Medulla oblongata (tissue), 1 donor: ENCODE results near the gene NOA1.
A peak's percentile ranks its signal among the peaks of the same experiment; 100 is the strongest.

ENCODE experiments used
- DNase-seq: peaks from one replicate; pipeline ENCODE4 v3.0.0-alpha.2; 2015; ENCODE audit errors: extremely low spot score

Gene NOA1

GRCh38 chr4:56977321-56978012, at the start of gene NOA1:
Gene NOA1 (minus strand): TSS chr4:56977606. CDS start chr4:56977585, 21 bp downstream.
- DNase-seq = peak; percentile 99

DNA sequence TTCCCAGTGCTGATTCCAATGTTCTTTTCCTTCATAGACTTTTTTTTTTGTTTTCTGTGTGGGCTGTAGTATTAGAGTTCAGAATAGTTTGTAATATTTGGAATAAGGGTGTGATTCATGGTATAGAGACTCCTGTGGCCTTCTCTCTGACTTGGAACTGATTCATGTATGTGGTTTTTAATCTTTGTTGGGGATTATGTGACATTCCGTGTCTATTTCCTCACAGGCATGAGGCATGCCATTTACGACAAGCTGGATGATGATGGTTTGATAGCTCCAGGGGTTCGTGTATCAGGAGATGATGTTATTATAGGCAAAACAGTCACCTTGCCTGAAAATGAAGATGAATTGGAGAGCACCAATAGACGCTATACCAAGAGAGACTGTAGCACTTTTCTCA, 45.7 kb upstream of the NOA1 start:
- DNase-seq = no peak

DNA sequence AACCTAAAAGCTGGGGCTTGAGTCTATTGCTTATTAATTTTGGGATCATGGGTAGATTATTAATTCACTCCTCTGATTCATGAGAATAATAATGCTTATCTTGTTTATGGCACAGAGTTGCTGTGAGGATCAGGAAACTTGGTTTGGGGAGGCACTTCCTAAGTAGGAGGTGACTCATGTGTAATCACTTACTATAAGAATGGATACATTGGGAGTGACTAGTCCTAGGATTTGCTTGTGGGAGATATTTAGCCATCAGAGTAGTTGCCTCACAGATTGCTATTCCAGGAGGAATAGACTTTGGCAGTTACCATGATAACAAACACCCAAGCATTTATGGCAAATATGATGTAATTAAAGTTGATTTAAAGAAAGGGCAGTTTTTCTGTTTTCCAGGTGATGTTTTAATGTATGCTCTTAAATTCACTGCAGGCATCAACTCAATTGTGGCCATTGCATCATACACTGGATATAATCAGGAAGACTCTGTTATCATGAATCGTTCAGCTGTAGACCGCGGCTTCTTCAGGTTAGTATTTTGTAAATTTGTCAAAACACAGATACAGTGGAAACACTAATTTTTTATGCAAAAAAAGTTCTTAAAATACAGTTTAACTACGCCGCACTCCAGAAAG, 43.2 kb upstream of the NOA1 start:
- no peak for DNase-seq

DNA sequence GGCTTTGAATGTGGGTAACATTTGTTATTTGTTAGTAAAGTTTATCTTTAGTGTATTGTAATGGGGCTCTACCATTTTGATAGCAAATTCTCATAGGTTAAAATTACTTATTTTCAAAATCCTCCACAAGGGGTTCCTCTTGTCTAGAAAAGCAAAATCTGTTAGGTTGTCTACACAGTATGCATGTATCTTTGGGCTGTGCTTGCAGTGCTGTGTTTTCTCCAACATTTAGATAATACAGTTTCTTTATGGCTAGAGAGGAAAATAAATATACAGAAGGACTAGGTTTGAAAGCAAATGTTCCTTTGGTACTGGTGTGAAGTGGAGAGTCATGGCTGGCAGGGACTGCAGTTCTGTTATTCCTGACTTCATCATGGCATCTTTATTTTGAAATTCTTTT, 41.6 kb upstream of the NOA1 start:
- no peak for DNase-seq

DNA sequence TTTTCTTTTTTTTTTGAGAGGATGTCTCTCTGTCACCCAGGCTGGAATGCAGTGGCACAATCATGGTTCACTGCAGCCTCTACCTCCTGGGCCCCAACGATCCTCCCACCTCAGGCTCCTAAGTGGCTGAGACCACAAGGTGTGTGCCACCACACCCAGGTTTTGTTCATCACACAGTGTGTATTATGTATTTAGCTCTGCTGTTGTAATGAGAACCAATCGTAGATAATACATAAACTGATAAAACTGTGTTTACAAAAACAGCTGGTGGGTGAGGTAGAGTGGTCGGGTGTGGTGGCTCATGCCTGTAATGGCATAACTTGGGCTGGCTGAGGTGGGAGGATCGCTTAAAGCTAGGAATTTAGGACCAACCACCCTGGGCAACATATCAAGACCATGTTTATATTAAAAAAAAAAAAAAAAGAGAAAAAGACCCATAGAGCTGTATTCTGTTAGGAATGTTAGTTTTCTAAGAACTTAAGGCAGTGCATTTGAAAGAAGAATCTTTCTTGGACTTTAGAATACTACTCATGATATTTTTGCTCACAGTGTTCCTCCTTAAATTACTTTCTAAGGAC, 36.2 kb upstream of the NOA1 start:
- DNase-seq = no peak

DNA sequence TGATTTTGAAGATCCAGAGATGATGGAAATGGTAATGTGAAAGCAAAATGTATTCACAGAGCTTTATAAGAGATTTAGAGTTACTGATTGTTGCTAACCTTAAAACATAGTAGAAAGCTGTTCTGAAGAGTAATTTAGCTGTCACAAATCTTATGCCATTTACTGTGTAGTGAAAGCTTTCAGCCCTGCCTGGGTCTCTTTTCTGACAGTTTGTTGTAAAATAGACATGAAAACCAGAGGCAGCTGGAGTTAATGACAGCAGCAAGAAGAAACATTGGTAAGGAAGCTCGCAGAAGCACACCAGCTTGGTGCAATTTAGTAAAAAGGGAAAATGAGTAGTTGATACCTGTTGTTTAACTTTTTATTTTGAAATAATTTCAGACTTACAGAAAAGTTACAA, 22.3 kb upstream of the NOA1 start:
- DNase-seq = no peak

DNA sequence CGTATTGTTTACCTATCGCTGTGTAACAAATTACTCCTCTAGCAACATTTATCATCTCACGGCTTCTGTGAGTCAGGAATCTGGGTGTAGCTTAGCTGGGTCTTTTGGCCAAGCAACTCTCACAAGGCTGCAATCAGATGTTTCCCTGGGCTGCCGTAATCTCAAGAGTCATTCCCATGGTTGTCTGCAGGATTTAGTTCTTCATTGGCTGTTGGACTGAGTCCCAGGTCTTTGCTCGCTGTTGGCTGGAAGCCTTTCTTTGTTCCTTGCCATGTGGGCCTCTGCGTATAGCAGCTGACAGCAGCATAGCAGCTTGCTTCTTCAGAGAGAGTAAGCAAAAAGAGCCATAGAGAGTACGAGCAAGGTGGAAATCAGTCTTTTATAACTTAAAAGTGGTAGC, 18.1 kb upstream of the NOA1 start:
- DNase-seq = peak; percentile 94

DNA sequence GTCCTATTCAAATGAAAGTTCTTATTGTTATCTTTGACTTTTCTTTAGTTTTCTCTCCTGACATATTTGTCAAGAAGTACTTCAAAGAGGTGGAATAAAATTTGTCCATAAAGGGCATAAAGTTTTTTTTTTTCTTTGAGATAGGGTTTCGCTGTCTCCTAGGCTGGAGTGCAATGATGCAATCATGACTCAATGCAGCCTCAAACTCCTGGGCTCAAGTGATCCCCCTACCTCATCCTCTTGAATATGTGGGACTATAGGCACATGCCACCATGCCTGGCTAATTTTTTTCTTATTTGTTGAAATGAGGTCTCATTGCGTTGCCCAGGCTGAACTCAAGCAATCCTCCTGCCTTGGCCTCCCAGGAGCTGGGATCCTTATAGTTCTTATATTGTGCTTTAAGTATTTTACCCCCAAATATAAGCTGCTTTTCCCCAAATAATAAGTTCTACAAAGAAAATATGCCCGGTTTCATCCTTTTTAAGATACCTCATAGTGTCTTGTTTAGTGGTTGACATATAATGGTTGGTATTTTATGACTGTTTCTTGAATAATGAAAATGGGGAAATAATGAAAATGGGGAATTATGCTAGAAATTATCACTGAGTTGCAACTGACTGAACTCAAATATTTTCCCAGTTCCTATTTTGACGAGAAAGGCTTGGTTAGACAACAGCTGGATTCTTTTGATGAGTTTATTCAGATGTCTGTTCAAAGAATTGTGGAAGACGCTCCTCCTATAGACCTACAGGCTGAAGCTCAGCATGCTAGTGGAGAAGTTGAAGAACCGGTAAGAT, 12.9 kb upstream of the NOA1 start:
- no peak for DNase-seq

- no peak for DNase-seq
Observed at GRCh38 chr4:56986952-56987351, 9.5 kb upstream of the NOA1 start.

DNA sequence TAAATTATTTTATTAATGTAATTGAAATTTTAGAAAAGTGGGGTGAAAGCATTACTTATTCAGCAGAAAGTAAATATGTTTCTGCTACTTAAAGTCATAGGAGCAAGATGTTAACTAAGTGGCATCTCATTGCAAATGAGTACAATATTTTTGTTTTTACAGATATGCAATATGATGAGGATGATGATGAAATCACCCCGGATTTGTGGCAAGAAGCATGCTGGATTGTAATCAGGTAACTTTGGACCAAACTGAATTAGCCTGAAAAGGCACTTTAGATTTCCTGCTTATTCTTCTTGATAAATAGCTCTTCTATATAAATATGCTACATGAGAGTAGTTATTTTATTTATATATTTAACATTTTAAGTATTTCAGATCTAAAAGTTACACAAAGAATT, 8.8 kb upstream of the NOA1 start:
- no peak for DNase-seq

DNA sequence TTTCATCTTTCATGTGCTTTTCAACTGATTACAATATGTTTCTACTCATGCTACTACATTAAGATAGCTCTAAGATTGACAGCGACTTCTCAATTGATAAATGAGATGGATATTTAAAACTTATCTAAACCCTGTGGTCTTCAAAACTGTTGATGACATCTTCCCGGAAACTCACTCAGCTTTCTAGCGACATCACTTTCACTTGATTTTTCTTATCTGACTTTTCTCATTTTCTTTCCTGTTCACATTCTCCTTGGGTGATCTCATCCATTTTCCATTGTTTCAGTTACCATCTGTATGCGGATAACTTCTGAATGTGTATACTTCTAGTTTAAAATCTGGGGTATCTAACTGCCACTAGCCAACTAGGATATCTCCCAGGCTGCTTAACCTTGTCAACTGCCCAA, 4.4 kb upstream of the NOA1 start:
- no peak for DNase-seq

DNA sequence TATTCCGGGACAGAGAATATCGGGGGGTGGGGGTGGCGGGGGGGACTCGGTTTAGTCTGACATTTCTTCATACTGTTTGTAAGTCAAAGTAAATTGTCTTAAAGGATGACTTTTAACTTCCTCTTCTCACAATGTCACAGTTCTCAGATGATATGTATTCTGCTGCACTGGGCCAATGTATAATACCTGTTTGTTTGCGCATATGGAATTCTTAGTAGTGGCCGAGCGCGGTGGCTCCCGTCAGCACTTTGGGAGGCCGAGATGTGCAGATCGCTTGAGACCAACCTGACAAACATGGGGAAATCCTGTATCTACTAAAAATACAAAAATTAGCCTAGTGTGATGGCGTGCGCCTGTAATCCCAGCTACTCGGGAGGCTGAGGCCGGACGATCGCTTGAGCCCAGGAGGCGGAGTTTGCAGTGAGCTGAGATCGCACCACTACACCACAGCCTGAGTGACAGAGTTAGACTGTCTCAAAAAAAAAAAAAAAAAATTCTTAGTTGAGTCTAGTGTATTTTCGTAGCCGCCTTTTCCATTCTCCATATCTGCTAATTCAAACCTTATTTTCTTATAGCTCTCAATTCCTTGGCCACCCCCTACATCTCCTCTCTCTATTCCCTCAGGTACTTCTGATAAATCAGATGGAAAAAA, 2.1 kb upstream of the NOA1 start:
- no peak for DNase-seq

- peak; percentile 97 for DNase-seq
Observed at GRCh38 chr4:56978750-56979303, 1.4 kb upstream of the NOA1 start, which contains the start of gene POLR2B. Gene POLR2B (plus strand): TSS chr4:56978896. CDS start chr4:56978986, 90 bp downstream.

DNA sequence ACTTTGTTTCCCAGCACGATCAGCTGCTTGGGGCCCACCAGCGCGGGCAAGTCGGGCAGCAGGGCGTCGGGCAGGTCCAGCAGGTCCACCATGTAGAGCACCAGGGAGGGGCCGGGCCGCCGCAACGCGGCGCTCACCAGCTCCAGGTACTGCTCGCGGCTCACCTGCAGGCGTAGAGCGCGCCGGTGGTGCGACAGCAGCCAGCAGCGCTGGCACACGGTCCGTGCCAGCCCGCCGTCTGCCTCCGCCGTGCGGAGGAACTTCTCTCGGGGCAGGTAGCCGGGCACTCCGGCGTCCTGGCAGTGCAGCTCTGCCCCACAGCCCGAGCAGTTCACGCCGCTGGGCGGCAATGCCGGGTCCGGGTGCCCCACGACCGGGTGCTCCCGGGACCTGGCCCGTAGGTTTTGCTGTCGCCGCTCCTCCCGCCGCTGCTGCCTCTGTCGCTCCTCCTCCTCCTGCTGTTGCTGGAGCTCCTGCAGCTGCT, 527 bp downstream of the NOA1 start:
- no peak for DNase-seq

DNA sequence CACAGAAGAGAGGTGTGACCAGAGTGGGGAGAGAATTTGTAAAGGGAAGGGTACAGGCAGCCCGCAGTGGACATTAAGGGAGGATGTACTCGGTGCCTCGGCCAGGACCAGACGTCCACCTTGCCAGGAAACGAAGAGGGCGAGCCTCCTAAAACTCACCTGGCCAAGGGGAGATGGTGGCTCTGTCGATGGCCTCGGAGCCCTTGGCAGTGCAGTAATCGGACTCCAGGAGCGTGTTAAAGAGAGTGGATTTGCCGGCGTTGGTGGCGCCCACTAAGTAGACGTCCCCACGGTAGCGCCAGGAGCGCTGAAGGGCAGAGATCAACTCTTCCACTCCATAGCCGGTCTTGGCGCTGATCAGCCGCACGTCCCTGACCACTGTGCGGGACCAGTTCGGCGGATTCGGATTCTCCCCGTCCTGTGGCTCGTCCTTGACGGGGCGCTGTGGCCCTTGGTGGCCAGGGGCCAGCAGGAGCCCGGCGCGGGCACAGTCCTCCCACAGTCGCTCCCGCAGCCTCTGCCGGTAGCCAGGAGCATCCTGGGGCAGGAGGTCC, 1.0 kb downstream of the NOA1 start:
- no peak for DNase-seq

DNA sequence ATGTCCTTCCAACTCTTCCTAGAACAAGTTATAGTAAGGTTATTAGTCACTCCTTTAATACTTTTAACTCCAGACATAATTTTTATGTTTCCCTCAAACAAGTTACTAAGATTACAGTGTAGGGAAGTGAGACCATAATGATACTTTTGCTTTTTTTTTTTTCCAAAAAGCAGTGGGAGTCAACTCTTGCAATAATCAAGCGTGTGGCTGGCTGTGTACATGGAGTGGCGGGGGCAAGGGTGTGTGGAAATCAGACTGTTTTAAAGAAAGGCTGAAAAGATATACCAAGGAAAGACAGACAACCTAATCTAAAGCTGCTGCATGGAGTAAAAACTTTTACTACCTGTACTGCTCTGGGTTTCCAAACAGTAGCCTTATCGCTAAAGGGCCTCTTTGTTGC, 4.1 kb downstream of the NOA1 start:
- no peak for DNase-seq

DNA sequence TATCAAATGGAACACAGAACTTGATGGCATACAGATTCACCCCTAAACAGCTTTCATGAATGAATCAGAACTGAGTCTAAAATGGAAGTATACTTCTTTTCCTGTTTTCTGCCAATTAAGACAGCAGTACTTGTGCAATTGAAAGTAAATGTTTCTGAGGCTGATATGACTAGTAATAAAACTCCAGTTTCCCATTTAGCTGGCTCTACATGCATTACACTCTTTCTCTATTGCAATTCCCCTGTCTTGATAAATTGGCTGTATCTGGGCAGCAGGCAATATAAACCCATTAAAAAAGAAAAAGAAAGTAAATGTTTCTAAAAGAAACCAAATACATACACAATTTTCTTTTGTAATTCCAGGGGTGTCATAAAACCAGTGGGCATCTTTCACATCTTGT, 4.6 kb downstream of the NOA1 start:
- no peak for DNase-seq

DNA sequence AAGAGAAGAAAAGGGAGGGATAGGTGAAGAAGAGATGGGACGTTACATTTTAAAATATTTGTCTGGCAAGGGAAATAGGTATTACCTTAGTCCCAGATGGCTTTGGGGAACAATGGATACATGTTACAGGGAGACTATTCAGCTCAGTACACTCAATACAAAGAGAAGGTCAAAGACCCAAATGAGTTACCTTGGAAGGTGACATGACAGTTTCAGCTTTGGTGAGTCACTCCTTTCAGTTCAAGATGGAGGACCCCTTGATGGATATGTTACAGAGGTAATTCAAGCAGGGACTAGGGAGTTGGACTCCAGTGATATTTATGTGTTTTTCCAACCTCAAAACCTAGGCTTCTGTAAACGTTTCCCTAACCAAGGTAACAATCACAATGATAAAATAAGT, 5.0 kb downstream of the NOA1 start:
- DNase-seq = no peak

DNA sequence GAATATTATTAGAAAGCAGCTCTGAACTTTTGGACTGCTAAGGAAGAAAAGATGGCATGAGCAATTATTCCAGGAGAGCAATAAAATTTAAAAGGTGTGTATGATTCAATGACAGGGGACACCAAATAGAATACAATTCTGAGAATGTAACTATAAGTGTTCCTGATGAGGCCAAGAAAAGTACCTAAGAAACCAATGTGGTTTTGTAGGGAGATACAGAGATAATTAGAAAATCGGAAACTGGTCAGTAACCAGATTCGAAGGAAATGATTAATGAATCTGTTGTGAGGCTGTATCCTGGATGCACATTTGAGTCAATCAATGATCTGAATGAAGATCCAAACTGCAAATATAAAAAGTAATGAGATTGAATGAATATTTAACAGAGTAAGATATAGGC, 6.0 kb downstream of the NOA1 start:
- no peak for DNase-seq

DNA sequence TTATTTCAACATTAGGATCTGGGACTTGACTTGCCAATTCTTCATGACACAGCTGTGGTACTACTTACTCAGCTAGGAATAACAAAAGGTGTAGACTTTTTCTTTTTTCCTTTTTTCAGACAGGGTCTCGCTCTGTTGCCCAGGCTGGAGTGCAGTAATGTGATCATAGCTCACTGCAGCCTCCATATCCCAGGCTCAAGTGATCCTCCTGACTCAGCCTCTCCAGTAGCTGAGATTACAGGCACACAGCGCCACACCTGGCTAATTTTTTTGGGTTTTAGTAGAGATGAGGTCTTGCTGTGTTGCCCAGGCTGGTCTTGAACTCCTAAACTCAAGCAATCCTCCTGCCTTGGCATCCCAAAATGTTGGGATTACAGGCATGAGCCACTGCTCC, 16.3 kb downstream of the NOA1 start:
- no peak for DNase-seq

DNA sequence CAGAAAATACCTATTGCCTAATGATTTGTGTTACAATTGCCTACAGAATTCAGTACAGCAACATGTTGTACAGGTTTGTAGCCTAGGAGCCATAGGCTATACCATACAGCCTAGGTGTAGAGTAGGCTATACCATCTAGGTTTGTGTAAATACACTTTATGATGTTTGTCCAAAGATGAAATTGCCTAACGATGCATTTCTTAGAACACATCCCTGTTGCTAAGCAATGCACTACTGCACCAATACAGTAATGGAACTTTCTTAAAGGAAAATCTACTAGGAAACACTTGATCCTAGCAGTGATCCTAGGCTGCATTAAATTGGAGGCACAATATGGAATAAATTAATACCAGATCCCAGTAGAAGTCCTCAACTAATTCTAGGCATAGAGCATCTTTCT, 18.3 kb downstream of the NOA1 start:
- no peak for DNase-seq
